GM21737 (cell line): ENCODE data around the gene DDX54.

Experiments used
- ATAC-seq: cut with Tn5 transposase; IDR thresholded peaks from one replicate; pipeline ENCODE4 v1.9.1; 2021; ENCODE audit warnings: mild to moderate bottlenecking, moderate library complexity; ENCODE audit not compliant: unreplicated experiment

Gene DDX54

GRCh38 chr12:113195598-113195997, 10.3 kb upstream of the DDX54 start:
- ATAC-seq = no peak

DNA sequence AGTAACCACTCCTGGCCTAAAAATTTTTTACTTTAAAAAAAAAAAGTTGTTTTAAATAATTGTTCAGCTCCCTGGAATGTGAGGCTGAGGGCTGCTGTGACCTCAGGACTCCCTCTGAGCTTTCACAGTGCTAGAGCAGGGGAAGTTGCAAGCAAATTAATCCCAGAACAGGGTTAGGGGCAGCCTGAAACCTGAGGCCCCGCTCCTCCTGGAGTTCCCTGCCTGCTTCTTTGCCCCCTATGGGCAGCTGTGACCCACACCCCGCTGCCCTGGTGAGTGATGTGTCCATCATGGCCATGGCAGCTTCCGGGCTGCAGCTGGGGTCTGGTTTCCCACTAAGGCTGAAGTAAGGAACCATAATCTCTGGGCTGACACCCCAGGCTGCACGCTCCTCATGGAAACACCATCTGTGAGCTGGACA, 9.7 kb upstream of the DDX54 start:
- no peak for ATAC-seq

DNA sequence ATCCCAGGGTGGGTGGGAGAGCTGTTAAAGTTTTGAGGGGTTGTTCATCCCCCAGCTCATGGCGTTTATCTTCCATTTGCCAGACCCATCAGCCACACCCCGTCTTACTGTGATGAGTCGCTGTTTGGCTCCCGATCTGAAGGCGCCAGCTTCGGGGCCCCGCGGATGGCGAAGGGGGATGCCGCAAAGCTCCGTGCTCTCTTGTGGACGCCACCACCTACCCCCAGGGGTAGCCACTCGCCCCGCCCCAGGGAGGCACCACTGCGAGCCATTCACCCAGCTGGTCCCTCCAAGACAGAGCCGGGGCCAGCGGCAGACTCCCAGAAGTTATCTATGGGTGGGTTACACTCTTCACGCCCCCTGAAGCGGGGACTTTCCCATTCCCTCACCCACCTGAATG, 5.9 kb upstream of the DDX54 start:
- no peak for ATAC-seq

DNA sequence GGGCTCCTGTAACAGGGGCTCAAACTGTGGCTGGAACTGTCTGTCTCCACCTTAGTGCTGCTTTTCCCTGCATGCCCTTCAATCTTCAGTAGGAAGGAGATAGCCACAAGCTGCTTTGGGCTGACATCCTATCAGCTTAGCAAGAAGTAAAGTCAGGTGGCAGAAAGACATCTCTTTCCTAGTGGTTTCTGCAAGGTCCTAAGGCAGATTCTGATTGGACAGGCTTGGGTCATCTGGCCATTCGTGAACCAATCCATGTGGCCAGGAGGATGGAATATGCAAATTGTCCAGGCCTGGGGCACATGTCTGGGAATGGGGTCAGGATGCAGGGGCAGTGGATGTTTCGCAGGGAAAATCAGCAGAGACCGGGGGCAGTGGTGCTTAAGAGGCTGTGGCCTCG, 5.5 kb upstream of the DDX54 start:
- ATAC-seq = no peak

GRCh38 chr12:113189361-113189760, 4.1 kb upstream of the DDX54 start:
- ATAC-seq = no peak

- no peak for ATAC-seq
These were observed 1.5 kb upstream of the DDX54 start for GRCh38 chr12:113186666-113187325.

DNA sequence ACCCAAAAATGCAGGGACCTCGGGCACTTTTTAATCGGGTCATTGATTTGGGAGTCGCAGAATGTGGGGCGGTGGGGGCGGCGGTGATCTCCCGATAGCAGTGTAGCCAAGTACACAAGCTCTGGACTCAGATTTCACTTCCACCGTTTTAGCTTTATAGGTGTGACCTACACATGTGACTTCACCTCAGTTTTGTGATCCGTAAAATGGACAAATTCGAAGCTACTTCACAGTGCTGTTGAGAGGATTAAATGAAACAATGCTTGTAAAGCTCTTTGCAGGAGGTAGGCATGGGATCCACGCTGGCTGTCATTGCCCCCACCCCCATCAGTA, 721 bp upstream of the DDX54 start:
- no peak for ATAC-seq

GRCh38 chr12:113184900-113185179, 438 bp downstream of the DDX54 start:
- ATAC-seq = peak; percentile 72

GRCh38 chr12:113184098-113184899, 979 bp downstream of the DDX54 start:
- peak; percentile 31 for ATAC-seq

GRCh38 chr12:113183030-113183589, 2.2 kb downstream of the DDX54 start:
- no peak for ATAC-seq

DNA sequence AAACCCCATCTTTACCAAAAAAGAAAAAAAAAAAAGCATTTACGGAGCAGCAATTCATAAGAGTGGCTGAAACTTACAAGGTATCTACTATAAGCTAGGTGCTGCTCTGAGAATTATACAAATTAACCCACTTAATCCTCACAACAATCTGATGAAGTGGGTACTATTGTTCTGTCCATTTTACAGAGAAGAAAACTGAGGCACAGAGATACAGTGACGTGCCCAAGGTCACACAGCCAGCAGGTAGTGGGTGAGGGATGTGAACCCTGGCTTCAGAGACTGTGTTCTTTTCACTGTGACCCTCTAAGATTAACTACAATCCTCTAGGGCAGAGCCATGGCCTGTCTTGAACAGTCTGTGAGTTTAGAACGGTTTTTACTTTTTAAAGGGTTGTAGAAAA, 3.3 kb downstream of the DDX54 start:
- ATAC-seq = no peak

DNA sequence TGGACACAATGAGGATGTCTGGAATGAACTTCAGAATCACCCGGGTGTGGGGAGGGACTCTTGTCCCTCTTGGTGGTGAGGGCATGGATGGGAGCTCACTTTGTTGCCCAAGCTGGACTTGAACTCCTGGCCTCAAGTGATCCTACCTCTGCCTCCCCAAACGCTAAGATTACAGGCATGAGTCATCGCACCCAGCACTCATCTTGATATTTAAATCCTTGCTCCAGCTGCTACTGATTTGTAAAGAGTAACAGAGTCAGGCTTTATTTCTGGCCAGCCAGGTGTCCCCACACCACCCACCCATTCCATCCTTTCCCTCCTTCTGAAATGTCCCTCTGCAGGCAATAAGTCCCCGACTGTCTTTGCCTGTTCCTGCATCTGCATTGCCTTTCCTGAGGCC, 4.9 kb downstream of the DDX54 start:
- ATAC-seq = no peak

DNA sequence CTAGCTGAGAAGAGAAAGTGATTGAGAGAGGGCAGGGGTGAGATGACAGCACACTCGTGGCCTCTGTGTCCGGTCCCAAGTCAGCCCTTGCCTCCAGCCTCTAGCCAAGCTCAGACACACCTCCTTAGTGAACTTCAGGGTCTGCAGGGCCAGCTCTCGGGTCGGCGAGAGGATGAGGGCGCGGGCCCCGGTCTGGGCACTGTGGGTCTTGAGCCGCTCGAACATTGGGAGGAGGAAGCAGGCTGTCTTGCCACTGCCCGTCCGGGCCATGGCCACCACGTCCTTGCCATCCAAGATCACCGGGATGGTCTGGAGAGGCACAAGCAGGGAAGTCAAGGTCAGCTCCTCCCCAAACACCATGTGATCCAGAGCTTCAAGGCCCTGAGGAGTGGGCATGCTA, 6.3 kb downstream of the DDX54 start:
- no peak for ATAC-seq

- ATAC-seq = no peak
These were observed 10.6 kb downstream of the DDX54 start for GRCh38 chr12:113174461-113175384.

- peak; percentile 60 for ATAC-seq
These were observed 12.1 kb downstream of the DDX54 start for GRCh38 chr12:113173081-113173698.

GRCh38 chr12:113172185-113172584, 13.1 kb downstream of the DDX54 start:
- ATAC-seq = no peak

GRCh38 chr12:113171543-113171942, 13.7 kb downstream of the DDX54 start:
- ATAC-seq = no peak

DNA sequence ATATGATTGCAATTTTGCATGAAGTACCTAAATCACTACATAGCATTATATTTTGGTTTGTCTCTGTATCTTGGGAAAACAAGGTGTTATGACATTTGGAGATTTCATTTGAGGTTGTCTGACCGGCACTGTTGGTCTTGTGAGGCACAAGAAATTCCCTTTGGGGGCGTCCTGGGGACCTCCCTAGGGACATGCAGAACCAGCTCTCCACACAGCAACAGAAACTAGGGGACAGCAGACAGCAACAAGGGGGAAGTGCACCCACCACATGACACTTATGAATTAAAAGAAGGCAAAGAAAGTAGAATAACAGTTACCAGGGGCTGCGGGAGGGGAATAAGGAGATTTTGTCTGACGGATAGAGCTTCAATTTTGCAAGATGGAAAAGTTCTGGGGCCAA, 14.4 kb downstream of the DDX54 start:
- no peak for ATAC-seq

DNA sequence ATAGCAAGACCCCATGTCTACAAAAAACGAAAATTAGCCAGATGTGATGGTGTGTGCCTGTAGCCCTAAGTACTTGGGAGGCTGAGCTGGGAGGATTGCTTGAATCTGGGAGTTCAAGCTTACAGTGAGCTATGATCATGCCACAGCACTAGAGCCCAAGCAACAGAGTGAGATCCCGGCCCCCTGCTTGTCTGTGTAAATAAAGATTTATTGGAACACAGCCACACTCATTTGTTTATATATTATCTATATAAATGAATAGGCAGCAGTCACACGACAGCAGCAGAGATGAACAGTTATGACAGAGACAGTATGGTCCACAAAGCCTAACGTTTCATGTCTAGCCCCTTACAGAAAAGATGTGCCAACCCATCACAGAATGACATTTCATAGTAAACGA, 14.8 kb downstream of the DDX54 start:
- ATAC-seq = no peak

- ATAC-seq = no peak
These were observed 15.6 kb downstream of the DDX54 start for GRCh38 chr12:113169697-113170096.

DNA sequence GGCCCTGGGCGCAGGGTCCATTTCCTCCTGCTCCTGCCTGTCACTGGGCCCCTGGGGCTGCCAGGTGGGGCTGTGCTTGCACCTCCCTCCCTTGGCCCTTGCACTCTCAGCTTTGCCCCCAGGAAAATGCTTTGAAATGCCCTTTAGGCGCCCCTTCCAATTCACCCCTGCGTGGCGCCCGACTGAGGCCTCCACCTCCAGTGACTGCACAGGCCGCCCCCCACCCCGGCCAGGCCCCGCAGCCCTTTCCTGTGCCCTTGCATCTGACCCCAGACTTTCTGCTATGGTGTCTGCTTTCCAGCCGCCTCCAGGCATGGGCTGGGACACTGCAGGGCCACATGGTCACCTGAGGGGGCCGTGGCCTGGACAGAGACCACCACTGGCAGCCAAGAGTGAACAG, 17.4 kb downstream of the DDX54 start:
- ATAC-seq = no peak
